Measurements from ENCODE around the gene CNIH4.

DNA sequence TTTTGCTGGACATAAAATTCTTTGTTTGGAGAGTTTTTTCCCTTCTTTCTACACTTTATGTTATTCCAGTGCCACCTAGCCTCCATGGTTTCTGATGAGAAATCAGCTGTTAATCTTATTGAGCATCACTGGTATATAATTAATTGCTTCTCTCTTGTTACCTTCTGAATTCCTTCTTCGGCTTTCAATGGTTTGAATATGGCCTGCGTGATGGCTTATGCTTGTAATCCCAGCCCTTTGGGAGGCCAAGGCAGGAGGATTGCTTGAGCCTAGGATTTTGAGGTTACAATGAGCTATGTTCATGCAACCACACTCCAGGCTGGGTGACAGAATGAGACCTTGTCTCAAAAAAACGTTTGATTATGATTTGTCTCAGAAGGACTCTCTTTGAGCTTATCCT lies 13.0 kb upstream of the CNIH4 start:
- TF ChIP-seq, protein P1, sequence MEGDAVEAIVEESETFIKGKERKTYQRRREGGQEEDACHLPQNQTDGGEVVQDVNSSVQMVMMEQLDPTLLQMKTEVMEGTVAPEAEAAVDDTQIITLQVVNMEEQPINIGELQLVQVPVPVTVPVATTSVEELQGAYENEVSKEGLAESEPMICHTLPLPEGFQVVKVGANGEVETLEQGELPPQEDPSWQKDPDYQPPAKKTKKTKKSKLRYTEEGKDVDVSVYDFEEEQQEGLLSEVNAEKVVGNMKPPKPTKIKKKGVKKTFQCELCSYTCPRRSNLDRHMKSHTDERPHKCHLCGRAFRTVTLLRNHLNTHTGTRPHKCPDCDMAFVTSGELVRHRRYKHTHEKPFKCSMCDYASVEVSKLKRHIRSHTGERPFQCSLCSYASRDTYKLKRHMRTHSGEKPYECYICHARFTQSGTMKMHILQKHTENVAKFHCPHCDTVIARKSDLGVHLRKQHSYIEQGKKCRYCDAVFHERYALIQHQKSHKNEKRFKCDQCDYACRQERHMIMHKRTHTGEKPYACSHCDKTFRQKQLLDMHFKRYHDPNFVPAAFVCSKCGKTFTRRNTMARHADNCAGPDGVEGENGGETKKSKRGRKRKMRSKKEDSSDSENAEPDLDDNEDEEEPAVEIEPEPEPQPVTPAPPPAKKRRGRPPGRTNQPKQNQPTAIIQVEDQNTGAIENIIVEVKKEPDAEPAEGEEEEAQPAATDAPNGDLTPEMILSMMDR (IDR thresholded peaks at IDR 0.05): no peak
- no peak for TF ChIP-seq POLR2A (IDR thresholded peaks at IDR 0.05)

Data from uterus (tissue), 2 donors.